GM23338 (cell line): Measurements from ENCODE around the gene RCAN3. TPM values are rescaled to one million over a fixed set of nuclear protein-coding genes. Genes with fewer than 3 reads are reported as not detected.

Experiments used
- ATAC-seq: fragments of 200-7000 bp; cut with Tn5 transposase; 3 replicates; pipeline ENCODE4 v1.9.1; 2020
- DNase-seq: peaks from one replicate; pipeline ENCODE4 v3.0.0-alpha.2; 2015; ENCODE audit warnings: low spot score
- H2AFZ ChIP-seq: fragments of 200-600 bp; sonication (generic); 2 replicates; pipeline ENCODE4 v1.8.0; 2016; ENCODE audit warnings: antibody characterized with exemption, mild to moderate bottlenecking, moderate library complexity
- H3F3A ChIP-seq: fragments of 200-600 bp; sonication (generic); replicated peaks from 2 replicates; pipeline ENCODE4 v1.8.0; 2017; ENCODE audit warnings: antibody characterized with exemption, mixed run types, low read depth
- H3K27ac ChIP-seq: fragments of 200-600 bp; sonication (generic); 2 replicates; pipeline ENCODE4 v1.6.1; 2016; ENCODE audit warnings: low read depth
- H3K27me3 ChIP-seq: fragments of 200-600 bp; sonication (generic); 2 replicates; pipeline ENCODE4 v1.8.0; 2016; ENCODE audit warnings: mild to moderate bottlenecking, mixed run types, moderate library complexity; ENCODE audit not compliant: insufficient read depth
- H3K36me3 ChIP-seq: fragments of 200-600 bp; sonication (generic); 2 replicates; pipeline ENCODE4 v1.8.0; 2016; ENCODE audit warnings: mild to moderate bottlenecking; ENCODE audit not compliant: insufficient read depth
- H3K4me1 ChIP-seq: fragments of 200-600 bp; sonication (generic); 2 replicates; pipeline ENCODE4 v1.8.0; 2016; ENCODE audit warnings: mild to moderate bottlenecking, moderate library complexity; ENCODE audit not compliant: insufficient read depth
- H3K4me2 ChIP-seq: fragments of 200-600 bp; sonication (generic); 2 replicates; pipeline ENCODE4 v1.7.1; 2017; ENCODE audit warnings: mixed run types
- H3K4me3 ChIP-seq: fragments of 200-600 bp; sonication (generic); 2 replicates; pipeline ENCODE4 v1.6.1; 2016; ENCODE audit warnings: mixed run types
- H3K79me2 ChIP-seq: fragments of 200-600 bp; sonication (generic); replicated peaks from 2 replicates; pipeline ENCODE4 v1.8.0; 2017; ENCODE audit warnings: mild to moderate bottlenecking; ENCODE audit not compliant: insufficient read depth
- H3K9me2 ChIP-seq: fragments of 200-600 bp; sonication (generic); 2 replicates; pipeline ENCODE4 v1.8.0; 2017; ENCODE audit not compliant: insufficient read depth
- H4K20me1 ChIP-seq: fragments of 200-600 bp; sonication (generic); replicated peaks from 2 replicates; pipeline ENCODE4 v1.8.0; 2017; ENCODE audit warnings: mild to moderate bottlenecking; ENCODE audit not compliant: insufficient read depth
- H3K27ac Mint-ChIP-seq: 2 replicates; pipeline ENCODE4 v1.8.0; 2020; ENCODE audit warnings: inconsistent platforms, mild to moderate bottlenecking, moderate library complexity, mixed read lengths
- H3K27me3 Mint-ChIP-seq: 3 replicates; pipeline ENCODE4 v1.8.0; 2022; ENCODE audit warnings: low read depth, mild to moderate bottlenecking, moderate library complexity, mixed read lengths, inconsistent platforms; ENCODE audit not compliant: insufficient read depth, poor library complexity
- H3K36me3 Mint-ChIP-seq: 3 replicates; pipeline ENCODE4 v1.8.0; 2021; ENCODE audit warnings: low read depth, mild to moderate bottlenecking, inconsistent platforms, moderate library complexity, mixed read lengths
- H3K4me1 Mint-ChIP-seq: 3 replicates; pipeline ENCODE4 v1.8.0; 2020; ENCODE audit warnings: mild to moderate bottlenecking, inconsistent platforms, mixed read lengths
- H3K4me3 Mint-ChIP-seq: 3 replicates; pipeline ENCODE4 v1.8.0; 2021; ENCODE audit warnings: moderate library complexity, mild to moderate bottlenecking, inconsistent platforms, mixed read lengths
- H3K9me3 Mint-ChIP-seq: 3 replicates; pipeline ENCODE4 v1.8.0; 2020; ENCODE audit warnings: moderate library complexity, mild to moderate bottlenecking, inconsistent platforms, mixed read lengths
- CREB1 ChIP-seq: fragments of 250-450 bp; sonication (Bioruptor Pico); IDR thresholded peaks from 2 replicates; pipeline ENCODE4 v1.5.0; 2020; ENCODE audit warnings: low read depth, mild to moderate bottlenecking, moderate library complexity
- EZH2 ChIP-seq: fragments of 200-600 bp; sonication (generic); IDR thresholded peaks from one replicate; pipeline ENCODE4 v1.8.0; 2017; ENCODE audit warnings: antibody characterized with exemption, mild to moderate bottlenecking, low read depth; ENCODE audit not compliant: unreplicated experiment
- EZH2phosphoT487 ChIP-seq: fragments of 200-600 bp; sonication (generic); IDR thresholded peaks from one replicate; pipeline ENCODE4 v1.8.1; 2018; ENCODE audit warnings: antibody characterized with exemption; ENCODE audit not compliant: unreplicated experiment
- JUNB ChIP-seq: IDR thresholded peaks from one replicate; pipeline ENCODE4 v1.6.1; 2016; ENCODE audit warnings: antibody characterized with exemption; ENCODE audit not compliant: unreplicated experiment
- NANOG ChIP-seq: IDR thresholded peaks from 2 replicates; pipeline ENCODE4 v1.6.1; 2016; ENCODE audit warnings: antibody characterized with exemption, borderline replicate concordance
- POLR2AphosphoS5 ChIP-seq: IDR thresholded peaks from 2 replicates; pipeline ENCODE4 v1.6.1; 2016; ENCODE audit warnings: antibody characterized with exemption, low read depth
- REST ChIP-seq: IDR thresholded peaks from one replicate; pipeline ENCODE4 v1.6.1; 2018; ENCODE audit warnings: antibody characterized with exemption; ENCODE audit not compliant: unreplicated experiment
- STAT1 ChIP-seq: IDR thresholded peaks from one replicate; pipeline ENCODE4 v1.6.1; 2016; ENCODE audit warnings: antibody characterized with exemption; ENCODE audit not compliant: unreplicated experiment
- ZNF114 ChIP-seq: fragments of 250-450 bp; sonication (Bioruptor Pico); IDR thresholded peaks from 2 replicates; pipeline ENCODE4 v1.5.0; 2020; ENCODE audit warnings: mild to moderate bottlenecking, moderate library complexity
- ZNF331 ChIP-seq: fragments of 250-450 bp; sonication (Bioruptor Pico); IDR thresholded peaks from 2 replicates; pipeline ENCODE4 v1.5.0; 2020; ENCODE audit warnings: low read depth, mild to moderate bottlenecking, moderate library complexity
- polyA plus RNA-seq: library from polyadenylated mRNA; unstranded; fragments of >200 nt; fragmentation: Nextera tagmentation; extraction: Ambion mirVana; gene quantifications from 2 replicates; pipeline ENCODE4 v1.2.1, GENCODE V29; 2016
- total RNA-seq: library from RNA; depleted of rRNA; stranded (reverse); fragments of >200 nt; shearing (Covaris generic); gene quantifications from 2 replicates; pipeline ENCODE4 v1.2.3, GENCODE V29; 2014
- TF ChIP-seq, protein P1 (sequence below): fragments of 250-450 bp; sonication (Bioruptor Pico); IDR thresholded peaks from 2 replicates; pipeline ENCODE4 v1.5.0; 2020; ENCODE audit warnings: mild to moderate bottlenecking, moderate library complexity
- TF ChIP-seq, protein P2 (sequence below): IDR thresholded peaks from 2 replicates; pipeline ENCODE4 v1.6.1; 2016; ENCODE audit warnings: antibody characterized with exemption
- TF ChIP-seq, protein P3 (sequence below), 2 experiments: fragments of 200-600 bp in 1 of 2; sonication (generic) in 1 of 2; conservative IDR thresholded peaks; 2 replicates each; pipeline versions ENCODE4 v1.5.1 to v1.6.1; 2016 to 2017; ENCODE audit warnings: antibody characterized with exemption in 2 of 2, low read depth in 2 of 2, mild to moderate bottlenecking in 2 of 2, moderate library complexity in 1 of 2

RCAN3 gene
- total and polyA plus RNA-seq, 2 experiments from 2014 or later: 8.9 to 11.2 TPM

DNA sequence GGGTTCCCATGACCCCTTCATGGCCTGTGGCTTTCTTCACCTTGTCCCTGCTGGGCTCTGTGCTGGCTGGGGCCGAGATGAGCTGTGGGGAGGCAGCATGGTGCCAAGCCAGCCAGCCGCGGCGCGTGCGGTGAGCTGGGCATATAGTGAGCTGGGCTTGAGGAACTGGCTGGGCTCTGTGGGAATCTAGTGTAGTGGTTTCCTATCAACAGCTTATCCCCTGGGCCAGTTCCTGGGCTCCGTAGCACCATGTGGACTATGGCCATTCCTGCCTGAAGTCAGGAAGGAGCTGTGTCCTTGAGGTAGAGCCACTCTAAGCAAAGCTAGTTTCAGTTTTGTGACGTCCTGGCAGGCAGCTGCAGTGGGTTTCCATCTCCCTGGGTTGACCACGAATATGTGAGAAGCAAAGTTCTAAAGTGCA lies 55.1 kb downstream of the RCAN3 start:
- Histone ChIP-seq H2AFZ (no peak overlapping the region), H3K4me1 (peaks cover 7% of the 10 kb centered on the region; the same call in 1 of the 2 replicates), H3K79me2 (no peaks in the 10 kb centered on the region), H3K9me2 (no peaks in the 10 kb centered on the region), H3F3A (no peaks in the 10 kb centered on the region), H3K36me3 (no peaks in the 10 kb centered on the region), H3K27me3 (peaks cover 32% of the 10 kb centered on the region), H3K27ac (no peak overlapping the region), H3K4me2 (no peak overlapping the region), H3K4me3 (no peak overlapping the region), H4K20me1 (no peaks in the 10 kb centered on the region)
- DNase-seq: no peak
- TF ChIP-seq, protein P1, sequence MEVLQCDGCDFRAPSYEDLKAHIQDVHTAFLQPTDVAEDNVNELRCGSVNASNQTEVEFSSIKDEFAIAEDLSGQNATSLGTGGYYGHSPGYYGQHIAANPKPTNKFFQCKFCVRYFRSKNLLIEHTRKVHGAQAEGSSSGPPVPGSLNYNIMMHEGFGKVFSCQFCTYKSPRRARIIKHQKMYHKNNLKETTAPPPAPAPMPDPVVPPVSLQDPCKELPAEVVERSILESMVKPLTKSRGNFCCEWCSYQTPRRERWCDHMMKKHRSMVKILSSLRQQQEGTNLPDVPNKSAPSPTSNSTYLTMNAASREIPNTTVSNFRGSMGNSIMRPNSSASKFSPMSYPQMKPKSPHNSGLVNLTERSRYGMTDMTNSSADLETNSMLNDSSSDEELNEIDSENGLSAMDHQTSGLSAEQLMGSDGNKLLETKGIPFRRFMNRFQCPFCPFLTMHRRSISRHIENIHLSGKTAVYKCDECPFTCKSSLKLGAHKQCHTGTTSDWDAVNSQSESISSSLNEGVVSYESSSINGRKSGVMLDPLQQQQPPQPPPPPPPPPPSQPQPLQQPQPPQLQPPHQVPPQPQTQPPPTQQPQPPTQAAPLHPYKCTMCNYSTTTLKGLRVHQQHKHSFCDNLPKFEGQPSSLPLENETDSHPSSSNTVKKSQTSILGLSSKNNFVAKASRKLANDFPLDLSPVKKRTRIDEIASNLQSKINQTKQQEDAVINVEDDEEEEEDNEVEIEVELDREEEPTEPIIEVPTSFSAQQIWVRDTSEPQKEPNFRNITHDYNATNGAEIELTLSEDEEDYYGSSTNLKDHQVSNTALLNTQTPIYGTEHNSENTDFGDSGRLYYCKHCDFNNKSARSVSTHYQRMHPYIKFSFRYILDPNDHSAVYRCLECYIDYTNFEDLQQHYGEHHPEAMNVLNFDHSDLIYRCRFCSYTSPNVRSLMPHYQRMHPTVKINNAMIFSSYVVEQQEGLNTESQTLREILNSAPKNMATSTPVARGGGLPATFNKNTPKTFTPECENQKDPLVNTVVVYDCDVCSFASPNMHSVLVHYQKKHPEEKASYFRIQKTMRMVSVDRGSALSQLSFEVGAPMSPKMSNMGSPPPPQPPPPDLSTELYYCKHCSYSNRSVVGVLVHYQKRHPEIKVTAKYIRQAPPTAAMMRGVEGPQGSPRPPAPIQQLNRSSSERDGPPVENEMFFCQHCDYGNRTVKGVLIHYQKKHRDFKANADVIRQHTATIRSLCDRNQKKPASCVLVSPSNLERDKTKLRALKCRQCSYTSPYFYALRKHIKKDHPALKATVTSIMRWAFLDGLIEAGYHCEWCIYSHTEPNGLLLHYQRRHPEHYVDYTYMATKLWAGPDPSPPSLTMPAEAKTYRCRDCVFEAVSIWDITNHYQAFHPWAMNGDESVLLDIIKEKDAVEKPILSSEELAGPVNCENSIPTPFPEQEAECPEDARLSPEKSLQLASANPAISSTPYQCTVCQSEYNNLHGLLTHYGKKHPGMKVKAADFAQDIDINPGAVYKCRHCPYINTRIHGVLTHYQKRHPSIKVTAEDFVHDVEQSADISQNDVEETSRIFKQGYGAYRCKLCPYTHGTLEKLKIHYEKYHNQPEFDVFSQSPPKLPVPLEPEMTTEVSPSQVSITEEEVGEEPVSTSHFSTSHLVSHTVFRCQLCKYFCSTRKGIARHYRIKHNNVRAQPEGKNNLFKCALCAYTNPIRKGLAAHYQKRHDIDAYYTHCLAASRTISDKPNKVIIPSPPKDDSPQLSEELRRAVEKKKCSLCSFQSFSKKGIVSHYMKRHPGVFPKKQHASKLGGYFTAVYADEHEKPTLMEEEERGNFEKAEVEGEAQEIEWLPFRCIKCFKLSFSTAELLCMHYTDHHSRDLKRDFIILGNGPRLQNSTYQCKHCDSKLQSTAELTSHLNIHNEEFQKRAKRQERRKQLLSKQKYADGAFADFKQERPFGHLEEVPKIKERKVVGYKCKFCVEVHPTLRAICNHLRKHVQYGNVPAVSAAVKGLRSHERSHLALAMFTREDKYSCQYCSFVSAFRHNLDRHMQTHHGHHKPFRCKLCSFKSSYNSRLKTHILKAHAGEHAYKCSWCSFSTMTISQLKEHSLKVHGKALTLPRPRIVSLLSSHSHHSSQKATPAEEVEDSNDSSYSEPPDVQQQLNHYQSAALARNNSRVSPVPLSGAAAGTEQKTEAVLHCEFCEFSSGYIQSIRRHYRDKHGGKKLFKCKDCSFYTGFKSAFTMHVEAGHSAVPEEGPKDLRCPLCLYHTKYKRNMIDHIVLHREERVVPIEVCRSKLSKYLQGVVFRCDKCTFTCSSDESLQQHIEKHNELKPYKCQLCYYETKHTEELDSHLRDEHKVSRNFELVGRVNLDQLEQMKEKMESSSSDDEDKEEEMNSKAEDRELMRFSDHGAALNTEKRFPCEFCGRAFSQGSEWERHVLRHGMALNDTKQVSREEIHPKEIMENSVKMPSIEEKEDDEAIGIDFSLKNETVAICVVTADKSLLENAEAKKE (CRISPR knock-in tag): no peak
- TF ChIP-seq JUNB: no peak
- TF ChIP-seq ZNF114: no peak
- no peak for TF ChIP-seq REST
- TF ChIP-seq EZH2phosphoT487: no peak
- no peak for TF ChIP-seq POLR2AphosphoS5
- no peak for TF ChIP-seq ZNF331 (CRISPR knock-in tag)
- no peak for TF ChIP-seq STAT1
- TF ChIP-seq CREB1: no peak
- TF ChIP-seq, protein P2, sequence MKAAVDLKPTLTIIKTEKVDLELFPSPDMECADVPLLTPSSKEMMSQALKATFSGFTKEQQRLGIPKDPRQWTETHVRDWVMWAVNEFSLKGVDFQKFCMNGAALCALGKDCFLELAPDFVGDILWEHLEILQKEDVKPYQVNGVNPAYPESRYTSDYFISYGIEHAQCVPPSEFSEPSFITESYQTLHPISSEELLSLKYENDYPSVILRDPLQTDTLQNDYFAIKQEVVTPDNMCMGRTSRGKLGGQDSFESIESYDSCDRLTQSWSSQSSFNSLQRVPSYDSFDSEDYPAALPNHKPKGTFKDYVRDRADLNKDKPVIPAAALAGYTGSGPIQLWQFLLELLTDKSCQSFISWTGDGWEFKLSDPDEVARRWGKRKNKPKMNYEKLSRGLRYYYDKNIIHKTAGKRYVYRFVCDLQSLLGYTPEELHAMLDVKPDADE: no peak
- TF ChIP-seq, protein P3, sequence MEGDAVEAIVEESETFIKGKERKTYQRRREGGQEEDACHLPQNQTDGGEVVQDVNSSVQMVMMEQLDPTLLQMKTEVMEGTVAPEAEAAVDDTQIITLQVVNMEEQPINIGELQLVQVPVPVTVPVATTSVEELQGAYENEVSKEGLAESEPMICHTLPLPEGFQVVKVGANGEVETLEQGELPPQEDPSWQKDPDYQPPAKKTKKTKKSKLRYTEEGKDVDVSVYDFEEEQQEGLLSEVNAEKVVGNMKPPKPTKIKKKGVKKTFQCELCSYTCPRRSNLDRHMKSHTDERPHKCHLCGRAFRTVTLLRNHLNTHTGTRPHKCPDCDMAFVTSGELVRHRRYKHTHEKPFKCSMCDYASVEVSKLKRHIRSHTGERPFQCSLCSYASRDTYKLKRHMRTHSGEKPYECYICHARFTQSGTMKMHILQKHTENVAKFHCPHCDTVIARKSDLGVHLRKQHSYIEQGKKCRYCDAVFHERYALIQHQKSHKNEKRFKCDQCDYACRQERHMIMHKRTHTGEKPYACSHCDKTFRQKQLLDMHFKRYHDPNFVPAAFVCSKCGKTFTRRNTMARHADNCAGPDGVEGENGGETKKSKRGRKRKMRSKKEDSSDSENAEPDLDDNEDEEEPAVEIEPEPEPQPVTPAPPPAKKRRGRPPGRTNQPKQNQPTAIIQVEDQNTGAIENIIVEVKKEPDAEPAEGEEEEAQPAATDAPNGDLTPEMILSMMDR (conservative IDR thresholded peaks at IDR 0.05; ENCODE audit: low read depth in 2 of 2): no peak
- no peak for TF ChIP-seq NANOG
- TF ChIP-seq EZH2: no peak
- Mint-ChIP-seq H3K9me3 (no peaks in the 10 kb centered on the region), H3K4me1 (peaks cover 16% of the 10 kb centered on the region), H3K4me3 (no peak overlapping the region), H3K27me3 (peaks cover 21% of the 10 kb centered on the region), H3K36me3 (no peaks in the 10 kb centered on the region), H3K27ac (no peak overlapping the region)
- no peak for ATAC-seq
